Activated CD4-positive, alpha-beta T cell treated with anti-CD3 and anti-CD28 coated beads, Interleukin-2, amount 50 U/mL, for 4 hours (primary cell): Measurements from ENCODE around the gene USP6NL.
"Not testable (repeated sequence)": the region's sequence is repeated elsewhere in the genome, so short reads cannot be mapped to it uniquely, and the experiment has no call there.

ENCODE experiments used
- DNase-seq, 2 experiments: peaks; one replicate each; pipeline ENCODE4 v3.0.0-alpha.2; 2020

USP6NL gene

DNA sequence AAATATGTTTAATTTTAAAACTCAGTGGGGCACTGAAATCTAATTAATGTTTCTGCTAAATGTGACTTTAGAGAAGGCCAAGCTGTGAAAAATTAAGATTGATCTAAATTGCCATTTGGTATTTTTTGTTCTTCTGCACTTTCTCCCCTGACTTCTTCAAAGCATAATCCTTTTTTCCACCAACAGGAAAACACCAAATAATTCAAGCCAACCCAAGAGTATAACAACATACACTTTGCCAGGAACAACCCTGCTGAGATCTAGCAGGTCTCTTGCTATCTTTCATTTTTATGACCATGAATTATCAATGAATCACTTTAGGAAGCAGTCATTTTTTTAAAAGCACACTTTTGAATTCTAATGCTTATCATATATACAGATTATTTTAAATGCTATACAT, 100.1 kb downstream of the USP6NL start:
- DNase-seq, result no peak

GRCh38 chr10:11510736-11511135, 100.7 kb downstream of the USP6NL start:
- DNase-seq, result no peak

GRCh38 chr10:11510281-11510680, 101.2 kb downstream of the USP6NL start:
- no peak for DNase-seq

DNA sequence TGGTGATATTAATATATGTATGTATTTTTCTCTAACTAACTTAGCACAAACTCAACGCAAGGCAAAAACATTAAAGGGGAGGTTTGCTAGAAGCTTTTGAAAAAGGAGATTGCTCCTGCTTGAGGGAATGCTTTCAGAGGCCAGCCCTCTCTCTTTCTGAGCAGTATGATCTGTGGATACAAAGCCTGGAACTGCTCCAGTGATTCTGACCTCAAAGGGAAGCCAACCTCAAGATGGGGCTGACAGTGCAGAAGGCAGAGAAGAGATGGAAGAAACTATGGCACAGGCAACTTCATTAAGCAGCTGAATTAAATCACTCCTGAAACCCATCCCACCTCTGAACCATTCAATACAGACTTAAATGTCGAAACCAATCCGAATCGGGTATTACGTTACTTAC, 102.4 kb downstream of the USP6NL start:
- no peak for DNase-seq

DNA sequence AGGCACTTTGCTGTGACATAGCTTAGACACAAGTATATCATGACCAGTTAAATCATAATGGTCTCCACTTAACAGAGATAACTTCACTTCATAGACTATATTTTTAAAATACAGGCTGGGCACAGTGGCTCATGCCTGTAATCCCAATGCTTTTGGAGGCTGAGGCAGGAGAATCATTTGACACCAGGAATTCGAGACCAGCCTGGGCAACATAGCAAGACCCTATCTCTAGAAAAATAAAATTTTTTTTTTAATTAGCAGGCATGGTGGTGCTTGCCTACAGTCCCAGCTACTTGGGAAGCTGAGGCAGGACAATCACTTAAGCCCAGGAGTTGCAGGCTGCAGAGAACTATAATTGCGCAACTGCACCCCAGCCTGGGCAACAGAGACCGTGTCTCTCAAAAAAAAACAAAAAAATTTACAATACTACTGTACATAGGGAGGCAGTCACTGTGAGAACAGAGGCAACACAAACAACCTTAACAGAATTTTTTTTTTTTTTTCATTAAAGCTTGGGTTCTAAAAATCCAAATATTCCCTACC, 105.1 kb downstream of the USP6NL start:
- DNase-seq, result no peak

GRCh38 chr10:11505639-11506038, 105.8 kb downstream of the USP6NL start:
- no peak for DNase-seq

- DNase-seq, result no peak
Measured at GRCh38 chr10:11504566-11505285, 106.7 kb downstream of the USP6NL start.

DNA sequence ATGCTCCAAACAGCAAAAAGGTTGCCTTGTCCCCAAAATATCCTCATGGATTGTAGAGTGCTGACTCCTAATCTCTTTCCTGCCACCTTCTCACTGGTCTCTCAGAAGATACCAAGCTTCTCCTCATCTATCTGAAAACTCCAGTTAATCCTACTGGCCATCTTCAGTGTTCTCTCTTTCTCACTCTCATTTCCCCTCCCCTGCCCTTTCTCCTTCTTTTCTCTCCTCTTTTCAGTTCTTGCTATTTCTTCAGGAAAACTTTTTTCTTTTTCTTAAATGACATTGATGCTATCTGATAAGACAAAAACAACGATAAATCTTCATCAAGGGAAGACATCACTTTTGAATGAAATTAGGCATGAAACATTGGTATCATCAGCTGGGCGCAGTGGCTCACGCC, 109.8 kb downstream of the USP6NL start:
- no peak for DNase-seq

DNA sequence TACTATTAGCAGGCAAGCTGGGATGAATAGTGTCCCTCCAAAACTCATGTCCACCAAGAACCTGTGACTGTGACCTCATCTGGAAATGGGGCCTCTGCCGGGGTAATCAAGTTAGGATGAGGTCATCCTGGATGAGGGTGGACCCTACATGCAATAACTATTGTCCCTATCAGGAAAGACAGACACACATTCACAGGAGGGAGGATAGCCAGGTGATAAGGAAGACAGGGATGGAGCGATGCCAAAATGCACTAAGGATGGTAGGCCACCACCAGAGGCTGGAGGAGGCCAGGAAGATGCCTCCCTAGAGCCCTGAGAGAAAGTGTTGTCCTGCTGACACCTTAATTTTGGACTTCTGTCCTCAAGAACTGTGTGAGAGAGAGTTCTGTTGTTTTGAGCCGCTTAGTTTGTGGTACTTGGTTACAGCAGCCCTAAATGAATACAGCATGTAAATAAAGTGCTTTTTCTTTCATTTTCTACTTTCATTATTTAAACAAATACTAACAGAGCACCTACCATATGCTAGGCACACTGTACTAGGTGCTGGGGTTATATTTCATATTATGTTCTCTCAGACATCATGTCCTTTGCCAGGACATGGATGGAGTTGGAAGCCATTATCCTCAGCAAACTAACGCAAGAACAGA, 111.9 kb downstream of the USP6NL start:
- DNase-seq, result no peak

DNA sequence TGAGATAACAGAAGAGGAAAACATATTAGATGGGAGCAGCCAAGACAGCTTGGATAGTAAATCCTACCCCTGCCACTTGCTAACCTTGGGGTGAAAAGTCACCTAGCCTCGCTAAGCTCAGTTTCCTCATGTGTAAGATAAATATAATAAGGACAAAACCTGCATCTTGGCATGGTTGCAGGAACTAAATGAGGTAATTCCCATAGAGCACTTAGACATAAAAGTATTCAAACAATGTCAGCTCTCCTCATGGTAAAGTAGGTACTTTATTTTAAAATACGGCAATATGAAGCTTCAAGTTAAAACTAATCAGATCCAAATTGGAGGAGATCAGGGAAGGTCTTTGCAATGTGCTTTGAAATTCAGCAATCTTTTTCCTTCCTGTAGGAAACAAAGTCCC, 113.1 kb downstream of the USP6NL start:
- no peak for DNase-seq

GRCh38 chr10:11494923-11495322, 116.5 kb downstream of the USP6NL start:
- not testable (repeated sequence) for DNase-seq

GRCh38 chr10:11493646-11494045, 117.8 kb downstream of the USP6NL start:
- no peak for DNase-seq

DNA sequence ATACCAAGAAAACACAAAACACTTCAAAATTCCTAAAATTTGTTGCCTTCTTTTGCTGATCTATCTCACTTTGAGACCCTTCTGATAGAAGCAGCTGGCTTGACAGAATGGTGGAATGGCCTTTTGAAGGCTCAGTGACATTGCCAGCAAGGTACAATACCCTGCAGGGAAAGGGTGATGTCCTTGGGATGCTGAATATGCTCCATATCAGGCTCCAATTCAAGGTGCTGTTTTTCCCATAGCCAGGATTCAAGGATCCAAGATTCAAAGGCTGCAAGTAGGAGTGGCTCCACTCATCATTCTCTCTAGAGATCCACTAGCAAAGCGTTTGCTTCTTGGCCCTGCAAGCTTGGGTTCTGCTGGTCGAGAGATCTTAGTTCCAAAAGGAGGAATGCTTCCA, 120.4 kb downstream of the USP6NL start:
- no peak for DNase-seq

GRCh38 chr10:11489591-11489990, 121.9 kb downstream of the USP6NL start:
- no peak for DNase-seq

- no peak for DNase-seq
Measured at GRCh38 chr10:11488126-11488525, 123.3 kb downstream of the USP6NL start.

DNA sequence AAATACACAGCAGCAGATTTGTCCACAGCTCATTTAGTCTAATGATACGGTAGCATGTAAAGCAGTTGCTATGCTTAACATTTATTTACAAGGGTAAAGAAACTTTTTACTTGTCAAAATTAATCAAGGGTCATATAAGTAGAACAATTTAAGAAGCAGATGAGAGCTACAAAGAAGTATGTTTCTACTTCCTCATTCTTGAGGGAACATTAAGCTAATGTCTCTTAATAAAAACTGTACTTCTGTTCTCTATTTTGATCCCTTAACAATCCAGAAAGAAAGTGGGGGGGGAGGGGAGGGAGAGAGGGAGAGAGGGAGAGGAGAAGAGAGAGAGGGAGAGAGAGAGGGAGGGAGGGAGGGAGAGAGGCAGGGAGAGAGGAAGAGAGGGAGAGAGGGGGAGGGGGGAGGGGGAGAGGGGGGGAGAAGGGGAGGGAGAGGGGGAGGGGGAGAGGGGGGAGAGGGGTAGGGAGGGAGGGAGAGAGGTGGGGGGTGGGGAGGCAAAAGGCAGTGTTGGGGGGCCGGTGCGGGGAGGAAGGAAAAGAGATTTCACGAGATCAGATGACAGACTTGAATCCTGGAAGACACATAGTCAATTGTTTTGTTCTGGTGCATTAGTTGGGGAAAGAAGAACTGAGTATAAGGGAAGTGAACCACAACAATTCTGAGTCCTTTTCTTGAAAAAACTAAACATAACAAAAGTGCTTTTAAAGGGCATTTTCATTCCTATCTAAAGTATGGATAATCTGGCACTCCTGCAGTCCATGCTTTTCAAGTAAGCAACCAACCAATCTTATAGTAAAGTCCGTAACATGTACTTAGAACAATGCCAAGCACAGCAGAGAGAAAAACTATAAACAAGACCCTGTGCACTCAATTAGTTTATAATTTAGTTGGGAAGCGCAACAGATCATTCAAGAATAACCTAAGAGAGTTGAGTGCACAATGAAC, 128.0 kb downstream of the USP6NL start:
- no peak for DNase-seq

DNA sequence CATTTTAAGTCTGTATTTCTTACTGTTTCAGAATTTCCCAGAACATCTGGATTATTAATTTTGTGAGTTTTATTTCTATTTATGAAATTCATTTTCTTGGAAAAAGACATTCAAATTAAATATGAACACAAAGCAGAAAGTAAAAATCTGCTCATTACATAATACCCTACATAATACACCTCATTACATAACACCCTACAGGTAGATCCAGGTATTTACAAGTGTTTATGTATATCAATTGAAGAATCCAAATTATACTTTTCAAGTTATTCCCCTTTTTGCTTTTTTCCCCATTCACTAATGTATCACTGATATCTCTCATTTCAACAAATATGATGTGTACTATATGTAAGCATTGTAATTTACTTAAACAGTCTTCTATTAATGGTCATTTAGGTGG, 129.1 kb downstream of the USP6NL start:
- no peak for DNase-seq

GRCh38 chr10:11480687-11481086, 130.8 kb downstream of the USP6NL start:
- no peak for DNase-seq

GRCh38 chr10:11479300-11479699, 132.2 kb downstream of the USP6NL start:
- DNase-seq, result no peak

DNA sequence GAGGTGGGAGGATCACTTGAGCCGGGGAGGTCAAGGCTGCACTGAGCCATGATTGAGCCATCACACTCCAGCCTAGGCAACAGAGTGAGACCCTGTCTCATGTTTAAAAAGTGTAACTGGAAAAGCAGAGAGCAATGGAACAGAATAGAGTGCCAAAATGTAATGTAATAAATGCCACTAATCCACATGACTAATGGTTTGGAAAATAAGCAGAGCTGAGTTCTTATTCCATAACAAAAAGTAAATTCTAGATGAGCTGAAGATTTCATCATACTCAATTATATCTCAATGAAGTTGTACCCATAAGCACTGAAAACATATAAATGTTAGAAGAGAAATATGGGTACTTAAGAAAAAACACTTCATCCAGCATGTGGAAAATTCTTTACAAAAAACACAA, 132.6 kb downstream of the USP6NL start:
- DNase-seq, result no peak

GRCh38 chr10:11475831-11476434, 135.5 kb downstream of the USP6NL start:
- no peak for DNase-seq

GRCh38 chr10:11473128-11473760, 138.2 kb downstream of the USP6NL start:
- no peak for DNase-seq
